HG03432 (cell line): Measurements from ENCODE around the gene ATR.
"Not testable (repeated sequence)": the region's sequence is repeated elsewhere in the genome, so short reads cannot be mapped to it uniquely, and the experiment has no call there.

Experiments
- ATAC-seq: cut with Tn5 transposase; IDR thresholded peaks from one replicate; pipeline ENCODE4 v1.9.1; 2021; ENCODE audit warnings: mild to moderate bottlenecking, moderate library complexity; ENCODE audit not compliant: unreplicated experiment

ATR gene

GRCh38 chr3:142450881-142451280 is 127.7 kb downstream of the ATR start:
- no peak for ATAC-seq

- ATAC-seq = no peak
Measured at GRCh38 chr3:142450189-142450588, 128.3 kb downstream of the ATR start.

GRCh38 chr3:142447852-142448823 is 130.4 kb downstream of the ATR start, which contains the start of gene XRN1:
TSS of gene XRN1 (minus strand) at chr3:142448037. CDS start at chr3:142447944, 93 bp downstream.
- peak; percentile 89 for ATAC-seq

- ATAC-seq = peak; percentile 26
Measured at GRCh38 chr3:142447301-142447851, 131.2 kb downstream of the ATR start.

GRCh38 chr3:142445816-142446254 is 132.7 kb downstream of the ATR start:
- peak; percentile 61 for ATAC-seq

- no peak for ATAC-seq
Measured at GRCh38 chr3:142444343-142444742, 134.2 kb downstream of the ATR start.

- ATAC-seq = not testable (repeated sequence)
Measured at GRCh38 chr3:142443060-142443459, 135.5 kb downstream of the ATR start.

GRCh38 chr3:142439499-142440220 is 138.9 kb downstream of the ATR start:
- not testable (repeated sequence) for ATAC-seq

- not testable (repeated sequence) for ATAC-seq
Measured at GRCh38 chr3:142438096-142438495, 140.4 kb downstream of the ATR start.

GRCh38 chr3:142436951-142437585 is 141.5 kb downstream of the ATR start:
- no peak for ATAC-seq

- ATAC-seq = no peak
Measured at GRCh38 chr3:142434503-142434902, 144.0 kb downstream of the ATR start.

GRCh38 chr3:142433110-142433509 is 145.4 kb downstream of the ATR start:
- ATAC-seq = no peak

- ATAC-seq = no peak
Measured at GRCh38 chr3:142429582-142429981, 149.0 kb downstream of the ATR start.

GRCh38 chr3:142424754-142425153 is 153.8 kb downstream of the ATR start:
- no peak for ATAC-seq

- ATAC-seq = no peak
Measured at GRCh38 chr3:142418926-142419592, 159.5 kb downstream of the ATR start.

- no peak for ATAC-seq
Measured at GRCh38 chr3:142417302-142417701, 161.2 kb downstream of the ATR start.

- not testable (repeated sequence) for ATAC-seq
Measured at GRCh38 chr3:142400537-142400936, 178.0 kb downstream of the ATR start.
